NCI-H345 (cell line): ENCODE data around the gene TMEM263.
A peak's percentile ranks its signal among the peaks of the same experiment; 100 is the strongest.

Experiments
- DNase-seq: peaks from one replicate; lab custom pipeline; 2025; lab: John Stamatoyannopoulos, UW

Gene TMEM263

DNA sequence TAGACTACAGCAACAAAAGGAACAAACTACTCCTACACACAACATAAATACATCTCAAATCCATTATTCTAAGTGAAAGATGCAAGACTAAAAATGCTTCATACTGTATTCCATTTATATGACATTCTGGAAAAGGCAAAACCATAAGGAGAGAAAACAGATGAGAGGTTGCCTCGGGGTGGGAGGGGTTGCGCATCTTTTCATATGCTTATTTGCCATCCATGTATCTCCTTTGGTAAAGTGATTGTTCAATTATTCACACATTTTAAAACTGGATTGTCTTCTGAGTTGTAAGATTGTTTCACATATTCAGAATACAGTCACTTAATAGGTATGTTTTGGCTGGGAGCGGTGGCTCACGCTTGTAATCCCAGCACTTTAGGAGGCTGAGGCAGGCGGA lies 5.1 kb upstream of the TMEM263 start:
- no peak for DNase-seq

DNA sequence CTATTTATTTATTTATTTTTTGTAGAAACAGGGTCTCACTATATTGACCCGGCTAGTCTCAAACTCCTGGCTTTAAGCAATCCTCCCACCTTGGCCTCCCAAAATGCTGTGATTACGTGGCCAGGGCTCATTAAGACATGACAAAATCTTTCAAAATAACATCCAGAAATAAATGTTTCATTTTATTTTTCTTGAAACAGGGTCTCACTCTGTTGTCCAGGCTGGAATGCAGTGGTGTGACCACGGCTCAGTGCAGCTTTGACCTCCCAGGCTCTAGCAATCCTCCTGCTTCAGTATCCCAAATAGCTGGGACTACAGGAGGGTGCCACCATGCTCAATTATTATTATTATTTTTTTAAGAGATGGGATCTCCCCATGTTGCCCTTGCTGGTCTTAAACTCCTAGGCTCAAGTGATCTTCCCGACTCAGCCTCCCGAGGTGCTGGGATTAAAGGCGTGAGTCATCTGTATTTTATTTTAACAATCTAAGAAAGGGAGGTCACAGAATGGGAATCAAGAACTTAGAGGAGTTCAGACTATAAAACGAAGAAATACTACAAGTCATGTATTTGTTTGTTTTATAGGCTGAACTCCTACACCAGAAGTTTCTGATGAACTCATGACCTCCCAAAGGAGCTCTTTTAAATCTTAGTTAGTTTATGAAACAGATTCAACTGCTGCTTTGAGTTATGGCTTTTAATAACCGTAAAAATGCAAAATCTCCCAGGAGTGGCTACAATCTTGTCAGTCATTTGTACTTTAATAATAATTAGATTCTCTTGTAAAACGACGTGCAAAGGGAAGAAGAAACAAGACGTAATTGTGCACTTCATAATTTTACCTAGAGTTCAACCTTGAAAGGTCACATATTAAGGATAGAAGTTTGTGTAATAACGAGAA lies 2.1 kb upstream of the TMEM263 start:
- no peak for DNase-seq

DNA sequence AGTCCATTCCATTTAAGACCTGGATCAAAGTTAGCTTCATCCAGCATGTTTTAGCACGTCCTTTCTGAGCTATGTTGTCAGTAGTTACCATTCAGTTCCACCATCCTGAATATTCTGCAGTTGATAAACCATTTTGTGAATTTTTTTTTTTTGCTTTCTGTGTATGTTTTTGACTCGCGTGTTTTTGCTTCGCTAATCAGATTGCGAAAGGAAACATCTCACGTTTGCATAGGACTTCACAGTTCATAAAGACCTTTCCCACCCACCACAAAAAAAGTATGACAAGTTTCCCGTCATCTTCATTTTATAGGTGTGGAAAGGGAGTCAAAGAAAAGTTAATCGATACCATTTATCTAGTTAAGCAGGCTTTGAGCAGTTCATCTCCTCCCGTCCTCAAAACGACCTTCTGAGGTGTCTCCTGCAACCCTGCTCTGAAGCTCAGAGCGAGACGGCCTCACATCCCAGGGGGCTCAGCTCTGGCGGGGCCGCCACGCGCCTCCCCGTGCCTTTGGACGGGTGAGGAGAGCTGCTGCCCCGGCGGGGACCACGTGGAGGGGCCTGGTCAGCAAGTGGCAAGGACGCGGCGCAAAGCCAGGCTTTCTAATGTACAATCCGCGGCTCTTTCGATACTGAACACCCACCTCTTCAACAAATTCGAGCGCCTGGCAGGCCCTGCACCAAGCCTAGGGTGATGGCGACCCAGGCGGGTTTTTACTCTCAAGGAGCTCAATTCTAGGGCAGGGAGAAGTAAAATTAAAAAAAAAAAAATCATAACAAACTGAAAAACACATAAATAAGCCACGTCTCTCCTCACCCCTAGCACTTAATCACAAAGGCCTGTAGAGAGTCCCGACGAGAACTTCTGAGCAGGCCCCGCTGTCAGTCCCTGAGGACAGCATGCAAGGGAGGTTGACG lies 988 bp upstream of the TMEM263 start:
- DNase-seq: no peak

DNA sequence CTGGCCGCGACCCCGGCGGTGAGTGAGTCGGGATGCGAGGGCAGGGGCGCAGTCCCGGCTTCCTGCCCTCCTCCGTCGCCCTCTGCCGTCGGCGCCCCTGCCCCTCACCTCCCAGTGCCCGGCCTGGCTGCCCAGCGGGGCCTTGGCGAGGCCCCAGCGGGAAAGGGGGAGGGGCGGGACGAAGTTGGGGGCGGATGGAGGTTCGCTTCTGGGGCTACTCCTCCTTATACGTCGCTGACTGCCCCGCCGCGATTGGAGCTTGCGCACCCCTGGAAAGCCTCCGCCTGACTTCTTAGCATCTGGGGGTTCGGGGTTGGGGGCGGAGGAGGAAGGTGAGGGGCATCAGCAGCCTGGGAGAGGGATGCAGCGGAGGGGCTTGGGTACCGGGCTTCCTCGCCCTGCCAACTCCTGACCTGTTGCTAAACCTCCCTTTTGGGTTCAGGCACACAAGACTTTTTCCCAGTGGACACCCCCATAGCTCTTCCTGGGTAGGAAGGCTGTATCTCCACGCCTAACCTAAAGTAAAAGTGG lies 406 bp downstream of the TMEM263 start:
- DNase-seq: no peak

DNA sequence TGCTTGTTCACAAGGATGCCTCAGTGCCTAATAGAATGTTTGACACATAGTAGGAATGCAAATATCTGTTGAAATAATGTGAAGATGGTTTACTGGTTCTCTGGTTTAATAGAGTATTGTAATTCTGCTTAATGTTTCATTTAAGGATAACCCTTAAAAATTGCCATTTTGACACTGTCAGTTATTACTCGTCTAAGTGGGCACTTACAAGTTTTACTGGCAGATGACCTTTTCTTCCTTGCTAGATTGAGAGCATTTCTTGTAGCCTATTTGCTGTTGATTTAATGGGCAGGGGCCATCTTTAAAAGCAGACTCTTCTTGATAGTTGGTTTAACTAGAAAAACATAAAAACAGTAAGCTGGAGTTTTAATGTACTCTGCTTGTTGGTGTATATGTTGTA lies 1.9 kb downstream of the TMEM263 start:
- DNase-seq: no peak

DNA sequence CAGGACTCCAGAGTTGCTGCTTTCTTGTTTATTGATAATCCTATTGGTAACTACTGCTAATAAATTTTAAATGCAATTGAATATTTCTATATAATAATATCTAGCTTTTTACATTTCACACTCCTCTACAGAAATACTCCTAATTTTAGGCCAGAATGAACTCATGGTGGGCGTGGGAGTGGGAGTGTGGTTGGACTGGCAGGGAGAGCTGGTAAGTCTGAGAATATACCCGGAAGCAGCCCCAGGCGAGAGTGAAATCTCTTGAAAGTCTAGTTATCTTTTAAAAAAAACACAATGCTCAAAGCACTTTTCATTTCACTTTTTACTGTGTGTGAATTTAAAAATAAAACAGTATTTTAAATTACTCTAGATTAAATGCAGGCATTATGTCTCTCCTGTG lies 4.7 kb downstream of the TMEM263 start:
- DNase-seq: no peak

DNA sequence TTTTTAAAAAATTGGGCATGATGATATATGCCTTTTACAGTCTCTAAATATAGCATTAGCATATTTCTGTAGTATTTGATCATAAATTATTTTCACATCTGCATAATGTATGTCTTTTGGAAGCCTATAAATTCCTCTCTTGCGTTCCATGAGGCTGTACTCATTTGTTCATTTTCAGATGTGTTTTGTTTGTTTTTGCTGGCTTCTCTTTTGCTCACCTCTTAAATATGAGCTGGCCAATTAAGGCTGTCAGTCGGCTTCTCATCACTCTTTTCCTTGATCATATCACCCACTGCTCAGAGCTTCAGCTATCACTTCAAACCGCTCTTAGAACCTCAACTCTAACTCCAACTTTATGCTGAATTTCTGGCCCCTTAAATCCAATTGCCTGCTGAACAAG lies 6.6 kb downstream of the TMEM263 start:
- no peak for DNase-seq

DNA sequence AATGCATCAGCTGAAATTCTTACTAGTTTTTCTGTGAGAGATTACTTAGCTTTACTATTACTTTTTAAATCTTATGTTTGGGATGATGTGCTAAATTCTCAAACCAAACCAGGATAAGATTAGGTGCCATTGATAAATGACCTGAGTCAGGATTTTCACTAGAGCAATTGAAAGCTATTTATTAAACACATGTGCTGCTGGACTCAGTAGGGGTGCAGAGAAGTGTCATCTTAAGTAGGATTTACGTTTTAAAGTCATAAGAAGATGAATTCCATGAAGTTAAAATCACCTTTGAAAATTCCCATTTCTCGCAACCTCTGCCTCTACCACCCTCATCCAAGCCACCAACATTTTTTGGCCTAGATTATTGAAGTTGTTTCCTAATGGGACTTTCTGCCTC lies 8.8 kb downstream of the TMEM263 start:
- no peak for DNase-seq

DNA sequence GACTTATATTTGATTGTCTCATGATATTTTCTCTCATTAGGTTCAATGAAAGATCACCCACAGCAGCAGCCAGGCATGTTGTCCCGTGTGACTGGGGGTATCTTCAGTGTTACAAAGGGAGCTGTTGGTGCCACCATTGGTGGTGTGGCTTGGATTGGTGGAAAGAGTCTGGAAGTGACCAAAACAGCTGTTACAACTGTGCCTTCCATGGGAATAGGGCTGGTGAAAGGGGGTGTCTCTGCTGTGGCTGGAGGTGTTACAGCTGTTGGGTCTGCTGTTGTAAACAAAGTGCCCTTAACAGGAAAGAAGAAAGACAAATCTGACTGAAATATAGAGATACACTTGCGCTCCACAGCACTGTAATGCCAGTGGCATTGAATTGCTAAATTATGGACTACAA lies 15.4 kb downstream of the TMEM263 start:
- DNase-seq: no peak

DNA sequence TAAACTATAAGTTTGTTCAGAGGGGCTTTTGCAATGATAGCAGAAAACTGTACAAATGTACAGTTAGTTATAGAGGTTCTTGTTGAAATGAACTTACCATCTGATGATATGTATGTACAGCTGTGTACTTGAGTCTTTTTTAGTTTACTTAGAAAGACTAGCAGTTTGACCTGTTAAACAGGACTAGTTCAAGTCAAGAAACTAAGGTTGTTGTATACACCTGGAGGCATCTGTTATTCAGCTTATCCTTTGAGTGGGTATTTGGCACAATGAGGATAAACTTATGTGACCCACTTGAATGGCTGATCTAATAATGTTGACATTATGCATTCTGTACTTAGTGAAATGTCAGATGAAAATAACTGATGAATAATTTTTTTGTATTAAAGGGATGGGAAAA lies 17.8 kb downstream of the TMEM263 start:
- no peak for DNase-seq

DNA sequence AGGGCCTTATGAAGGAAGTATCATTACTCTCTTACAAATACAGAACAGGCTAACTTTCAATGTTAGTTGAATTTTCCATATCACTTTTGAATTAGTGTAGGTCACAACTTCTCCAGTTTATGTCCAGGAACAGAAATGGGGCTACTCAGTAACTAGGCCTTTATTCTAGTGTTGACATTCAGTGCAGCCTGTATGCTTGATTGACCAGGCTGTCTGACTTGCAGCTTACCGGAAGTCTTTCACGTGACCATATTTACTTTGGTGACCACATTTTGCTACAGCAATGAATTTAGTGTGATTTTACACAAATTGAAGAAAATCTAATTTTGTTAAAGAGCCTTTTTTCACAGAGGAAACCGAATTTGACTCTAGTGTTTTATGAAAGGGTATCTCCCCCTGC lies 18.8 kb downstream of the TMEM263 start:
- no peak for DNase-seq

DNA sequence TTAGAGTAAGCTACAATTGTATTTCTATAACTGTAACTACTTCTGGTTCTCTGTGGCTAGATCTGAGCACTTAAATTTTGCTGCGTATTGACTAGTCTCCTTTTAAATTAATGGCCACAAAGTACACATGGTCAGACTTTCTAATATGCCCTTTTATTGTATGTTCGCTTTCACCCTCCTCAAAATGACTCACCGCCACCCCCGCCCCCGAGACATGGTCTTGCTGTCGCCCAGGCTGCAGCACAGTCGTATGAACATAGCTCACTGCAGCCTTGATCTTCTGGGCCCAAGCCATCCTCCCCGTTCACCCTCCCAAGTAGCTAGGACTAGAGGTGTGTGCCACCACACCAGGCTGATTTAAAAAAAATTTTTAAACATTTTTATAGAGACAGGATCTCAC lies 19.4 kb downstream of the TMEM263 start:
- DNase-seq: no peak

DNA sequence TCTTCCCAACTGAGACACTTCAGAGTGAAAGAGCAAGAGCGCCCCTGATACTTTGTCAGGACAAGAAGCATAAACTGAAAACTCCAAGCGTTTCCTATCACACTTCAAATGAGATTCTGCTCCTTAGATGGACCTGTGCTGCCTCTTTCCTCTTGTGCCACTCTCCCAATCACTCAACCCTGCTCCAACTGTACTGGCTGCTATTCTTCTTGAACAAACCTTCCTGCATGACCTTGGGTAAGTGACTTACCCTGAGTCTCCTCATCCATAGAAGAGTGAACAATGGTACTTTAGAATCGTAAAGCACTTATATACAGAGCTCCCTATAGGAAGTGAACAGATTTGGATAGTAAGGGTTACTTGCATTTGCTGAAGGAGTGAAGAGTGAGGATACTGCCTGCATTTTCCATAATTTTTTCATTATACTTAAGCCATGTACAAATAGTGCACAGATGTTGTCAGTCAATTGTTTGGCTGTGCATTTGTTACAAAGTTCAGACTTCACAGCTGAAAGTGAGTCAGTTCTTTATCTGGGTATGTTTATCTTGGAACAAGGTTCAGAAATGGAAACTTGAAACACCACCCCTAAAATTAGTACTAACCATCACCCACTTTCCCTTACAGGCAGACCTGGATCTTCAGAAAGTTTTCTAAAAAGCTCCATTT lies 20.4 kb downstream of the TMEM263 start:
- DNase-seq: no peak

DNA sequence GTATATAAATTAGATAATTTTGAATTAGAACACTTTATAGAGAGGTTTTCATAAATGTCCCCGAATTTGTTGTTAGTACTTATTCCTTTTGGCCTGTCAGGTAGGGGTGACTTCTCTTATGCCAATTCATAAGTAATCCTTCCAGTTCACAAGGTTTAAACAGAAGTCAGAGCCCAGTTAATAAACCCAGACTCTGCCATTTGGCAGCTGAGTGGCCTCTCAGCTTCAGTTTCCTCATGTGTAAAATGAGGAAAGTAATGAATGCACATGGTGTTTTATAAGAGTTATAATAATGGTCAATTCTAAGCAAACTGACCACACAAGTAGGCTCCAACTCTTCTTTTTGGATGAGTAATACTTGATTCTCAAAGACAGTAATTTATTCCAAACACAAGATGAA lies 21.0 kb downstream of the TMEM263 start:
- no peak for DNase-seq

DNA sequence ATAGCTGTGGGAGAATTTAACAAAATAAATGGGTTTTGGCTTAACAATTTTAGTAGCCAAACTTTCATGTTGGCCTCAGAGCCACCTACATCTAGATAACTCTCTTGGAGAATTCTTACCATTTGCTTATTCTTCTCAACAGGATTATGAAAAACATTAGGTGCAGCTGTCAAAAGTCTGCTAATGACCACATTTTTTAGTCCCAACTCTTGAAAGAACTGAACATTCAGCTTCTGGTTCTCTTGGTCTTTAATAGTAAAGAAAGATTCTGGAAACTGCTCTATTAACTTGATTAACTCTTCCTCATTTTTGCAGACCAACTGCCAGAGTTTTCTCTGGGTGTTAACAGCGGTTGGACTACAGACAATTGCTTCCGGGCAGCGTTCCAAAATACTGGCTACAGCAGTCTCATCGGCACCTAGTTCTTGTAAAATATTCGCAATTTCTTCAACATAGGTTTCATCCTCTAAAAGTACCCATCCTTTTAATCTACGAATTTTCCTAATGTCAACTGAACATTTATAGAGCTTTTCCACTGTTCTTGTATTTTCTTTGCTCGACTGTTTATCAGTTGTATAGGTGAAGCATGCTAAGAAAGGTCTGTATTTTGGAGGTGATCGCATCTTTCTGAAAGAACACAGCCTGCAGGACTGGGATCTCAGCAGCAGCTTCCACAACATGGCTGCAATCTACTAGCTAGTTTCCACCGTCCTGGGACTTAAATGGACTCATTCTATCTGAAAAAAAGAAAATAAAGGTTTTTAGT lies 22.5 kb downstream of the TMEM263 start:
- DNase-seq: peak; percentile 12

DNA sequence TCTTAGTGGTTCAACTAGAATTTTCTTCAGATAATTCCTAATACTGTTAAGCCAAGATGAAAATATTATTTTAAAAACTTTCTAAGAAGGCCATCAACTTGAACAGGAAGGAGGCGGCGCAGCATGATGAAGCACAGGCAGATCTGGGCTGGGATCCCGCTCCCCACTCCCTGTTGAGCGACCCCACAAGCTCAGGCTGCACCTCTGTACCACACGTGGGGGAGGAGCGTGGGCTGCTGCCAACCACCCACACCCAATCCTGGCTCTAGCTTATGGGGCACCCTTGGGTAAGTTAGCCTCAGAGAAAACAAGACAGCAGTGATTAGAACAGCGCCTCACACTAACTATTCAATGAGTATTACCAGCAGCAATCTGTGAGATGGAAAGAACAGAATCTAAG lies 25.2 kb downstream of the TMEM263 start:
- DNase-seq: no peak

DNA sequence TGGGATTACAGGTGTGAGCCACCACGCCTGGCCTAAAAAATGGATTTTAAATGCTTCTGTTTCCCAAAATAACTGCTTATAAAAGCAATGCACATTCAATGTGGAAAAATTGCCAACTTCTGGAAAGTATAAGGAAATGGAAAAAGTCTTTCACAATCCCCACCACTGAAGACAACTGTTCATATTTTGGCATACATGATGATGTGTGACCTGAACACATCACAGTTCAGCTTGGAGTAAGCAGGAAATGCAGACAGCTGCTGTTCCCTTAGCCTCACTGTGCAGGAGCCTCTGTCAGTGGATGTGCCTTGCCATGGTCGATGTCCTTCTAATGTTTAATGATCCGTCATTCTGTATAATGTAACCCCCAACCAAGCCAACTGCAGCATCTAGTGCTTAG lies 26.1 kb downstream of the TMEM263 start:
- no peak for DNase-seq

DNA sequence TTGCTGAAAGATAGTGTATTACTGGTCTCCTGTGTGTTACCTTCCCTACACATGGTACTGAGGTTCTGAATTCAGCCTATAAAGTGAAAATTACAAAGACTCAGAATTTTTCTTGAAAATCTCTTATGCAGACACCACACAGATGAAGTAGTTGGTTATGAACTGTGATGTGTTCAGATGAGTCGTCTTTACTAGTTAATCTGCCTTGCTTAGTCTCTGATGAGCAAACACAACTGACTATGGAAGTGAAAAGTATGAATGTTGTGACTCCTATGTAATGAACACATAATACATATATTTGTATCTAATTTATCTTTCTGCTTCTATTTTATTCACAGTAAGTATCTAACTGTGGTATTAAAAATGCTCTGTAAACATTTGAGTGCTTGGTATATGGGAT lies 26.5 kb downstream of the TMEM263 start:
- DNase-seq: no peak

DNA sequence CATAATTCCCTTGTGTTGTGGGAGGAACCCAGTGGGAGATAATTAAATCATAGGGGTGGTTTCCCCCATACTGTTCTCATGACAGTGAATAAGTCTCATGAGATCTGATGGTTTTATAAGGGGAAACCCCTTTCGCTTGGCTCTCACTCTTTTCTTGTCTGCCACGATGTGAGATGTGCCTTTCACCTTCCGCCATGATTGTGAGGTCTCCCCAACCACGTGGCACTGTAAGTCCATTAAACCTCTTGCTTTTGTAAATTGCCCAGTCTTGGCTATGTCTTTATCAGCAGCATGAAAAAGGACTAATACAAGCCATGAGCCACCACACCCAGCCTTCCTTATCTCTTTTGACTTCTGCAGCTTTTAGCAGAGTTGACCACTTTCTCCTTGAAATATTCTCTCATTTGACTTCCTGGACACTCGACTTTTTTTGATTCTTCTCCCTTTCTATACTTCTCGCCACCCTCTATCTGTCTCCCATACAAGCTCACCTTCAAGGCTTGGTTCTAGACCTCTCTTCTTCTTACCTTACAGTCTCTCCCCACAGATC lies 29.0 kb downstream of the TMEM263 start:
- no peak for DNase-seq

DNA sequence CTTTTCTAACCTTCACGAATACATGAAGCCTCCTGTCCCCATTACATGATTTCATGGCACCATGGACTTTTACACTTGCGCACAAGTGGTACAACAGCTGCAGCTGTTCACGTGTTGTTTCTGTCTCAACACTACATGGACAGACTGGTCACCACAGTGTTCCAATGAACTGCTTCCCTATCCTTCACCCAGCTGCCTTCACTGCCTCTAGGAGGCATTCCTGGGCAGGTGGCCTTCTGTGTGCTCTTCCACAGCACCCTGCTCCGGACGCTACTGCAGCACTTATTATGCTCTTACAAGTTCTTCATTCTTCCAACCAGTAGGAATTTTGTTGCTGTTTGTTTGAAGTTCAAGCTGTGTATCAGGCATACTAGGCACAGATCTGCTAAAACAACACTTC lies 29.8 kb downstream of the TMEM263 start:
- no peak for DNase-seq

DNA sequence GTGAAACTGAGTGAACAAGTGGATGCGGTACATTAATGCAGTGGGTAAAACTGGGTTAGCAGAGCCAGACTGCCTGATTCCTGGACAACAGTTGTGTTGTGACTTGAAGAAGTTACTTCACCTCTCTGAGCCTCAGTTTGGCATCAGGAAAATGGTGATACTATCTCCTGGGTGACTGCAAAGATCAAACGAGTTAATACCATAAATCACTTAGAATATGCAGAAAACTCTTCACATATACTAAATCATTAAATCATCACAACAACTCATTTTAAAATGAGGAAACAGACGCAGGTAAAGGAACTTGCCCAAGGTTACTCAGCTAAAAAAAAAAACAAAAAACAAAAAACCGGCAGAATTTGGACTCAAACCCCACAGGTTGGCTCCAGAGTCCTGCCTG lies 30.4 kb downstream of the TMEM263 start:
- no peak for DNase-seq
